Mucosa of descending colon (tissue), 3 donors: ENCODE results near the gene LEKR1. TPM values are rescaled to one million over a fixed set of nuclear protein-coding genes. Genes with fewer than 3 reads are reported as not detected.

ENCODE experiments used
- ATAC-seq: fragments of 200-7000 bp; cut with Tn5 transposase; one replicate; pipeline ENCODE4 v1.9.1; 2020; ENCODE audit warnings: mild to moderate bottlenecking, moderate library complexity
- DNase-seq, 3 donors: peaks; one replicate each; pipeline ENCODE4 v3.0.0-alpha.2; 2020
- H3K36me3 ChIP-seq: fragments of 200-600 bp; one replicate; pipeline ENCODE4 v1.8.0; 2021; ENCODE audit warnings: low read depth, mild to moderate bottlenecking
- H3K4me1 ChIP-seq: fragments of 200-600 bp; one replicate; pipeline ENCODE4 v1.8.0; 2021; ENCODE audit warnings: low read depth, mild to moderate bottlenecking
- H3K4me3 ChIP-seq: fragments of 200-600 bp; one replicate; pipeline ENCODE4 v1.8.0; 2021; ENCODE audit warnings: mild to moderate bottlenecking
- H3K9me3 ChIP-seq: fragments of 200-600 bp; one replicate; pipeline ENCODE4 v1.8.0; 2021; ENCODE audit warnings: mild to moderate bottlenecking
- CTCF ChIP-seq: fragments of 200-600 bp; IDR thresholded peaks from one replicate; pipeline ENCODE4 v1.8.0; 2022; ENCODE audit warnings: antibody characterized with exemption, mild to moderate bottlenecking
- intact Hi-C, 2 donors: fragments of 100-400 bp; cut with DNase I in 1 of 2; cut with micrococcal nuclease in 1 of 2; formaldehyde crosslinking; loops; one replicate each; pipeline versions ENCODE4 v1.11.0 to v1.11.1; 2022; cut with DNase I, micrococcal nuclease
- total RNA-seq, 3 donors: library from RNA; stranded (reverse); fragmentation: NEBNext Ultra II Directional in 2 of 3; extraction: Animal tissue kit (Norgen Biotek cat#: 25700) in 2 of 3; gene quantifications; one replicate each; pipeline versions ENCODE4 v1.2.1 to v1.2.4, GENCODE V29; 2021 to 2023
- donor health status: DM: no; HTN: no; CAD: no; lungs with moderate emphysema.
- donor health status: DM: no; HTN: no; CAD: no.
- donor health status: DM: no; HTN: yes; CAD: no.

Gene LEKR1
- total RNA-seq, 3 donors from 2014 or later, result 1.9 to 3.5 (median 1.9) TPM

DNA sequence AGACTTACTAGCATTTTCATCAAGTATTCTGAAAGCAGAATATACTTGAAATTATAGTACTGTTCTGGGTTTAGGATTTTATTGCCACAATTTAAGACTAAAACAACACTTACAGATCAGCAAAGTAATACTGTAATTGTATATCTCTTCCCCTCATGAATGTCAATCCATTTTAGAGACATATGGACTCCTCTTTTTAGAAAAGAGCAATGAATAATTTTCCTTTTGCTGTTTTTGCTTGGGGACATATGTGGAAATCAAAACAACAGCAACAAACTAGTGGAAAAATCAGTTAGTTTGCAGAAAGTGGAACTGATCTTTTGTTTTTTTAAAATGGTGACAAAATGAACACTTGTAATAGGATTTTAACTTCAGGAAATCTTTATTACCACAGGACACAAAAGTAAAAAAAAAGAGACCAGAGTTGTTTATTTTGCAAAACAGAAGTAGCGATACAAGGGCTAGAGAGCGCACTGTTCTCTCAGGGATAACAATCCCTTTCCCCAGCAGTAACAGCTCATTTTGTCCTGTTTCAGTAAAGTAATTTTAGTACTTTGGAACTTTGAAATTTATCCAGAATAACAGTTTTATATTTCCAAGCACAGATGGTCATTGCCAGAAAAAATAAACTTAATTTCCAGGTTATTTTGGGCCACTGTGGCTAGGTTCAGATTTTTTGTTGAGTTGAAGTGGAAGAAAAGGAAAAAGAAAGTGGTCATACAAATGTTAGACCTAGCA lies 17.1 kb downstream of the LEKR1 start:
- ATAC-seq (no peak), DNase-seq (no peak)
- TF ChIP-seq CTCF, result no peak
- no peaks in the 10 kb centered on the region for H3K4me1 ChIP-seq
- no peaks in the 10 kb centered on the region for H3K9me3 ChIP-seq
- H3K4me3 ChIP-seq, result no peak overlapping the region
- intact Hi-C loops, result no loop called here
- H3K36me3 ChIP-seq, result no peaks in the 10 kb centered on the region

GRCh38 chr3:156847752-156848448 lies 21.7 kb downstream of the LEKR1 start:
- H3K4me3 ChIP-seq, result no peak overlapping the region
- ATAC-seq (no peak), DNase-seq (no peak)
- no peaks in the 10 kb centered on the region for H3K4me1 ChIP-seq
- H3K9me3 ChIP-seq, result no peaks in the 10 kb centered on the region
- no peak for TF ChIP-seq CTCF
- no peaks in the 10 kb centered on the region for H3K36me3 ChIP-seq
- intact Hi-C loops, result no loop called here

GRCh38 chr3:156859578-156859977 lies 33.4 kb downstream of the LEKR1 start:
- DNase-seq, result no peak
- H3K9me3 ChIP-seq, result no peaks in the 10 kb centered on the region
- no peak for TF ChIP-seq CTCF
- no peaks in the 10 kb centered on the region for H3K36me3 ChIP-seq
- H3K4me3 ChIP-seq, result no peak overlapping the region
- no peak for ATAC-seq
- no peaks in the 10 kb centered on the region for H3K4me1 ChIP-seq
- intact Hi-C loops, result no loop called here

DNA sequence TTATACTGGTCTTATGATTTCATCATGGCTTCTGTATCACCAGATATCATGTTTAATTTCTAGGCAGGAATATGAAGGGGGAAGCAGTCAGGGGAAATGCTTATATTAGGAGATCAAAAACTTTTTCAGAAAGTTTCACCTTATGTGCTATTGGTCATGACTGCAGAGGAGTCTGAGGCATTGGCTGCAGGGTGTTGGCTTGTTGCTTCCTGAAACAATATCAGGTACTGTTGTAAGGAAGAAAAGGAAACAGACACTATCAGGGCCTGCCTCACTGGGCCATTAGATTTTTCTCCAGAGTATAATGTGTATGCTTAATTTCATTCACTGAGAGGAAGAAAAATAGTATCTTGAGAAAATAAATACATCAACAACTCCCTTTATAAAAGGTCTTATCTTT lies 34.7 kb downstream of the LEKR1 start:
- peak; percentile 66 for ATAC-seq
- H3K36me3 ChIP-seq, result no peaks in the 10 kb centered on the region
- intact Hi-C loops, result no loop called here

GRCh38 chr3:156862338-156862737 lies 36.2 kb downstream of the LEKR1 start:
- ATAC-seq (no peak), DNase-seq (no peak)
- Histone ChIP-seq H3K4me1 (no peaks in the 10 kb centered on the region), H3K4me3 (no peak overlapping the region), H3K9me3 (no peaks in the 10 kb centered on the region), H3K36me3 (no peaks in the 10 kb centered on the region)
- intact Hi-C loops, result no loop called here
- TF ChIP-seq CTCF, result no peak

More for the DNA sequence above, 34.7 kb downstream of the LEKR1 start:
- H3K9me3 ChIP-seq, result no peaks in the 10 kb centered on the region
- H3K4me1 ChIP-seq, result no peaks in the 10 kb centered on the region
- no peak for DNase-seq
- H3K4me3 ChIP-seq, result no peak overlapping the region
- no peak for TF ChIP-seq CTCF
